ENCODE data around the gene ATAT1. TPM values are rescaled to one million over a fixed set of nuclear protein-coding genes. Genes with fewer than 3 reads are reported as not detected.

ATAT1 gene
- total RNA-seq, 1 donor from 2014 or later: 2.7 TPM

- peak overlapping the region; percentile 83 for H3K4me3 ChIP-seq
- H3K36me3 ChIP-seq: no peaks in the 10 kb centered on the region
- peak; percentile 56 for DNase-seq
- peaks cover 85% of the 10 kb centered on the region for H3K4me1 ChIP-seq
- no peaks in the 10 kb centered on the region for H3K27me3 ChIP-seq (ENCODE audit: low read depth)
- H3K27ac ChIP-seq (replicated peaks): peak overlapping the region; percentile 97
- intact Hi-C loops (cut with micrococcal nuclease): no loop called here
- H3K9me3 ChIP-seq (replicated peaks): no peaks in the 10 kb centered on the region
- TF ChIP-seq CTCF (IDR thresholded peaks at IDR 0.05; ENCODE audit: borderline replicate concordance): peak; percentile 41
Observed at GRCh38 chr6:30687659-30688431, 61.2 kb downstream of the ATAT1 start.

- Histone ChIP-seq H3K27me3 (ENCODE audit: low read depth) (no peaks in the 10 kb centered on the region), H3K27ac (replicated peaks) (peak overlapping the region; percentile 97), H3K9me3 (replicated peaks) (no peaks in the 10 kb centered on the region), H3K36me3 (no peaks in the 10 kb centered on the region), H3K4me1 (peaks cover 77% of the 10 kb centered on the region), H3K4me3 (peak overlapping the region; percentile 83)
- intact Hi-C loops (cut with micrococcal nuclease): no loop called here
- TF ChIP-seq CTCF (IDR thresholded peaks at IDR 0.05; ENCODE audit: borderline replicate concordance): no peak
- peak; percentile 8 for DNase-seq
Observed at GRCh38 chr6:30688569-30688968, 61.9 kb downstream of the ATAT1 start.

- peak; percentile 5 for DNase-seq
- H3K4me3 ChIP-seq: peak overlapping the region; percentile 83
- TF ChIP-seq CTCF (IDR thresholded peaks at IDR 0.05; ENCODE audit: borderline replicate concordance): no peak
- intact Hi-C loops (cut with micrococcal nuclease): no loop called here
- H3K27me3 ChIP-seq (ENCODE audit: low read depth): no peaks in the 10 kb centered on the region
- peak overlapping the region; percentile 97 for H3K27ac ChIP-seq (replicated peaks)
- no peaks in the 10 kb centered on the region for H3K36me3 ChIP-seq
- no peaks in the 10 kb centered on the region for H3K9me3 ChIP-seq (replicated peaks)
- peaks cover 71% of the 10 kb centered on the region for H3K4me1 ChIP-seq
Observed at GRCh38 chr6:30689022-30689865, 62.6 kb downstream of the ATAT1 start.

GRCh38 chr6:30689985-30690384 lies 63.3 kb downstream of the ATAT1 start:
- peak overlapping the region; percentile 73 for H3K4me3 ChIP-seq
- peaks cover 63% of the 10 kb centered on the region for H3K4me1 ChIP-seq
- H3K27ac ChIP-seq (replicated peaks): peak overlapping the region; percentile 97
- TF ChIP-seq CTCF (IDR thresholded peaks at IDR 0.05; ENCODE audit: borderline replicate concordance): no peak
- intact Hi-C loops (cut with micrococcal nuclease): no loop called here
- no peaks in the 10 kb centered on the region for H3K36me3 ChIP-seq
- no peak for DNase-seq
- no peaks in the 10 kb centered on the region for H3K27me3 ChIP-seq (ENCODE audit: low read depth)
- no peaks in the 10 kb centered on the region for H3K9me3 ChIP-seq (replicated peaks)

GRCh38 chr6:30690403-30691207 lies 63.9 kb downstream of the ATAT1 start, which contains the start of gene NRM:
Gene NRM, minus strand, starts transcription at chr6:30690984. Its CDS starts 10 bp downstream, at chr6:30690974.
- peak; percentile 89 for DNase-seq
- Histone ChIP-seq H3K4me1 (peaks cover 57% of the 10 kb centered on the region), H3K4me3 (peak within 1 kb of the TSS; percentile 73), H3K36me3 (no peaks in the 10 kb centered on the region), H3K9me3 (replicated peaks) (no peaks in the 10 kb centered on the region), H3K27me3 (ENCODE audit: low read depth) (no peaks in the 10 kb centered on the region), H3K27ac (replicated peaks) (peak within 1 kb of the TSS; percentile 97)
- TF ChIP-seq CTCF (IDR thresholded peaks at IDR 0.05; ENCODE audit: borderline replicate concordance): no peak
- intact Hi-C loops (cut with micrococcal nuclease): no loop called here

All from left ventricle myocardium inferior (tissue), 1 donor.